Peyer's patch (tissue), 4 donors: ENCODE data around the gene STK32A.

Source experiments
- POLR2A ChIP-seq, 2 donors: fragments of 450-650 bp; IDR thresholded peaks; one replicate each; pipeline ENCODE4 v1.5.1; 2017; ENCODE audit warnings: antibody characterized with exemption in 2 of 2, mild to moderate bottlenecking in 2 of 2, moderate library complexity in 2 of 2
- TF ChIP-seq, protein P1 (sequence below), 6 experiments: fragments of 450-650 bp in 4 of 6; fragments of 200-600 bp in 2 of 6; sonication (generic) in 1 of 6; IDR thresholded peaks; one replicate each; pipeline ENCODE4 v1.5.1; 2017 to 2019; ENCODE audit warnings: antibody characterized with exemption in 6 of 6, mild to moderate bottlenecking in 3 of 6, moderate library complexity in 1 of 6

DNA sequence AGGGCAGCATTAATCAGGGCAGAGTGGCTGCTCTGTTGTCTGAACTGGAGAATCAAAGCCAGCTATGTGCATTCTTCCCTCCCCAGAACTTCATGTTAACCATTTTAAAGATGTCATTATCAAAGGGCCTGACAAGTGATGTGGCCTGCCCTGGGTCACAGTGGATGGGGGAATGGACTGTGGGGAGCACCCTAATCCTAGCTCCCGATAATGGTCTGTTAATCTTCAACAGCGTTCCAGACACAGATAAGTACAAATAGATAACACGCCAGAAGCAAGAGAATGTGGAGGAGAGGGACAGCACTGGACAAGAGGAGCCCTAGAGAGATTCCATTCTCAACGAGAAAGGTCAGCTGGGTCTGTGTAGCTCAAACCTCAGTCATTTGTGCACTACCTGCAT is 197.5 kb downstream of the STK32A start:
- TF ChIP-seq POLR2A (IDR thresholded peaks at IDR 0.05), result no peak
- TF ChIP-seq, protein P1, sequence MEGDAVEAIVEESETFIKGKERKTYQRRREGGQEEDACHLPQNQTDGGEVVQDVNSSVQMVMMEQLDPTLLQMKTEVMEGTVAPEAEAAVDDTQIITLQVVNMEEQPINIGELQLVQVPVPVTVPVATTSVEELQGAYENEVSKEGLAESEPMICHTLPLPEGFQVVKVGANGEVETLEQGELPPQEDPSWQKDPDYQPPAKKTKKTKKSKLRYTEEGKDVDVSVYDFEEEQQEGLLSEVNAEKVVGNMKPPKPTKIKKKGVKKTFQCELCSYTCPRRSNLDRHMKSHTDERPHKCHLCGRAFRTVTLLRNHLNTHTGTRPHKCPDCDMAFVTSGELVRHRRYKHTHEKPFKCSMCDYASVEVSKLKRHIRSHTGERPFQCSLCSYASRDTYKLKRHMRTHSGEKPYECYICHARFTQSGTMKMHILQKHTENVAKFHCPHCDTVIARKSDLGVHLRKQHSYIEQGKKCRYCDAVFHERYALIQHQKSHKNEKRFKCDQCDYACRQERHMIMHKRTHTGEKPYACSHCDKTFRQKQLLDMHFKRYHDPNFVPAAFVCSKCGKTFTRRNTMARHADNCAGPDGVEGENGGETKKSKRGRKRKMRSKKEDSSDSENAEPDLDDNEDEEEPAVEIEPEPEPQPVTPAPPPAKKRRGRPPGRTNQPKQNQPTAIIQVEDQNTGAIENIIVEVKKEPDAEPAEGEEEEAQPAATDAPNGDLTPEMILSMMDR (IDR thresholded peaks at IDR 0.05), result no peak
